ENCODE results near the gene CACNA1B.

GRCh38 chr9:137969008-137969407 is 91.4 kb downstream of the CACNA1B start:
- TF ChIP-seq CTCF (IDR thresholded peaks at IDR 0.05) (no peak), EZH2 (IDR thresholded peaks at IDR 0.05; ENCODE audit: borderline replicate concordance, insufficient read depth, low read depth, low read length, poor library complexity, severe bottlenecking) (no peak)
